Lower leg skin (tissue), 4 donors: ENCODE data around the gene ACYP2. TPM values are rescaled to one million over a fixed set of nuclear protein-coding genes. Genes with fewer than 3 reads are reported as not detected.
"Not testable (repeated sequence)": the region's sequence is repeated elsewhere in the genome, so short reads cannot be mapped to it uniquely, and the experiment has no call there.

Source experiments
- DNase-seq, 2 donors: peaks; one replicate each; pipeline ENCODE4 v3.0.0-alpha.2; 2019; ENCODE audit warnings: low spot score in 2 of 2
- H3K4me3 ChIP-seq: fragments of 200-600 bp; sonication (generic); 2 replicates; pipeline ENCODE4 v1.5.1; 2017; ENCODE audit warnings: mild to moderate bottlenecking, low read depth; ENCODE audit not compliant: poor library complexity, severe bottlenecking
- CTCF ChIP-seq, 3 donors: fragments of 450-650 bp; IDR thresholded peaks; one replicate each; pipeline ENCODE4 v1.5.1; 2016; ENCODE audit warnings: antibody characterized with exemption in 3 of 3, mild to moderate bottlenecking in 3 of 3, moderate library complexity in 2 of 3
- POLR2A ChIP-seq, 2 donors: fragments of 450-650 bp; IDR thresholded peaks; one replicate each; pipeline ENCODE4 v1.6.1; 2016 to 2017; ENCODE audit warnings: antibody characterized with exemption in 2 of 2, mild to moderate bottlenecking in 1 of 2, moderate library complexity in 1 of 2
- WGBS, 2 donors: methylation state at CpG; one replicate each; pipeline ENCODE4 v1.1.5; 2018; 5-methylcytosine and 5-hydroxymethylcytosine counted together
- intact Hi-C: fragments of 100-400 bp; cut with DNase I; formaldehyde crosslinking; loops from one replicate; pipeline ENCODE4 v1.15.0; 2023; ENCODE audit warnings: low total_unique reads
- total RNA-seq, 4 donors: library from RNA; depleted of rRNA; stranded (reverse); fragments of >200 nt; gene quantifications; one replicate each; pipeline ENCODE4 v1.1.0, GENCODE V29; 2016

ACYP2 gene
- total RNA-seq, 4 donors from 2014 or later, result 11.4 to 15.6 (median 12.5) TPM

DNA sequence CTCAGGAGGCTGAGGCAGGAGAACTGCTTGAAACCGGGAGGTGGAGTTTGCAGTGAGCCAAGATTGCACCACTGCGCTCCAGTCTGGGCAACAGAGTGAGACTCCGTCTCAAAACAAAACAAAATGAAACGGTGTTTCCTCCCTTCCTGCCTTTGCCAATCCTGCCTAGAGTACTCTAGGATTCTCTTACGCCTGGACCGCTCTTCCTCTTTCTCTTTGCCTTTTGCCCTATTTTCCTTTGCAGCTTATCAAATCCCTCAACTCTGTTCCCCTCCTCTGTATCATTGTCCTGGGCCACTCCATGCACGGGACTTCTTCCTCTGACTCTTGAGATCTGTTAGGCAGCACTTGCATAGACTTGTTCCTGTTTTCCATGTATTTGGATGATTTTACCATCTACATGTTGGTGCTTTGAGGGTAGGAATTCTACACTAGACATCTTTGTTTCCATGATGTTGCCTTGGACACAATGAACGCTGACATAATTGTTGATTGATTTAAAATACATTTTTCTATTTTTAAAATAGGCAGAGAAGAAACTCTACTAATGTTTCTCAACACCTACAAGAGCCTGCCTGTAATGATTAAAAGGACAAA, 24.8 kb upstream of the ACYP2 start:
- intact Hi-C loops, result no loop called here
- DNase-seq, result no peak
- no peak for TF ChIP-seq CTCF (IDR thresholded peaks at IDR 0.05)
- 45 to 51% methylated on average over 8 of the region's 8 CpGs for WGBS, 2 donors
- H3K4me3 ChIP-seq, result no peak overlapping the region

DNA sequence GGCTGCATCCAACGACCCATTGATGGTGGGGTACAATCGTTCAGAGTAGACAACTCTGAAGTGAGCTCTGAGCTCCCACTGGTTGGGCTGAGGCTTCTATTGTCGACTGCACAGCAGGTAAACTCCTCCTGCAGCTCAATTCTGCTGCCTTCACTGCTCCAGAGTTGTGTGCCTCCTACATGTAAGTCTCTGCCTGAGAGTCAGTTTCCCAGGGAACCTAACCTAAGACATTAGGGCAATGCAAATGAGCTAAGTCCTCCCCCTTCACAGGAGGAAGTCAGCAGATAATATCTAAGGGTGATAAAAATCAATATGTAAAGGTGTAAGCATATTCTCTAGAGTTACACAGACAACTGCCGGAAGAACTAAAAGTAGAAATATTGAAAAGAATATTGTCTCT, 22.5 kb upstream of the ACYP2 start:
- TF ChIP-seq CTCF (IDR thresholded peaks at IDR 0.05) (no peak), POLR2A (IDR thresholded peaks at IDR 0.05) (no peak)
- no peak for DNase-seq
- WGBS, 2 donors, result 47 to 63% methylated on average over 4 of the region's 4 CpGs
- intact Hi-C loops, result no loop called here
- H3K4me3 ChIP-seq, result no peak overlapping the region

DNA sequence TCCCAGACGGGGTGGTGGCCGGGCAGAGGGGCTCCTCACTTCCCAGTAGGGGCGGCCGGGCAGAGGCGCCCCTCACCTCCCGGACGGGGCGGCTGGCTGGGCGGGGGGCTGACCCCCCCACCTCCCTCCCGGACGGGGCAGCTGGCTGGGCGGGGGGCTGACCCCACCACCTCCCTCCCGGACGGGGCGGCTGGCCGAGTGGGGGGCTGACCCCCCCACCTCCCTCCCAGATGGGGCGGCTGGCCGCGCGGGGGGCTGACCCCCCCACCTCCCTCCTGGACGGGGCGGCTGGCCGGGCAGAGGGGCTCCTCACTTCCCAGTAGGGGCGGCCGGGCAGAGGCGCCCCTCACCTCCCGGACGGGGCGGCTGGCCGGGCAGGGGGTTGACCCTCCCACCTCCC, 20.0 kb upstream of the ACYP2 start:
- intact Hi-C loops, DNase-seq, H3K4me3 ChIP-seq: not testable (repeated sequence)
- WGBS, 2 donors, result 96 to 100% methylated on average over 7 to 11 of the region's 30 CpGs

DNA sequence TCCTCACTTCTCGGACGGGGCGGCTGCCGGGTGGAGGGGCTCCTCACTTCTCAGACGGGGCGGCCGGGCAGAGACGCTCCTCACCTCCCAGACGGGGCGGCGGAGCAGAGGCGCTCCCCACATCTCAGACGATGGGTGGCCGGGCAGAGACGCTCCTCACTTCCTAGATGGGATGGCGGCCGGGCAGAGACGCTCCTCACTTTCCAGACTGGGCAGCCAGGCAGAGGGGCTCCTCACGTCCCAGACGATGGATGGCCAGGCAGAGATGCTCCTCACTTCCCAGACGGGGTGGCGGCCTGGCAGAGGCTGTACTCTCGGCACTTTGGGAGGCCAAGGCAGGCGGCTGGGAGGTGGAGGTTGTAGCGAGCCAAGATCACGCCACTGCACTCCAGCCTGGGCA, 19.3 kb upstream of the ACYP2 start:
- H3K4me3 ChIP-seq, DNase-seq, intact Hi-C loops: not testable (repeated sequence)
- WGBS, 2 donors, result 93 to 99% methylated on average over 14 to 16 of the region's 26 CpGs

- no peak for TF ChIP-seq POLR2A (IDR thresholded peaks at IDR 0.05)
- no peak for TF ChIP-seq CTCF (IDR thresholded peaks at IDR 0.05)
- intact Hi-C loops, result no loop called here
- DNase-seq, result no peak
- H3K4me3 ChIP-seq, result no peak overlapping the region
Measured at GRCh38 chr2:54097124-54097523, 18.3 kb upstream of the ACYP2 start.

DNA sequence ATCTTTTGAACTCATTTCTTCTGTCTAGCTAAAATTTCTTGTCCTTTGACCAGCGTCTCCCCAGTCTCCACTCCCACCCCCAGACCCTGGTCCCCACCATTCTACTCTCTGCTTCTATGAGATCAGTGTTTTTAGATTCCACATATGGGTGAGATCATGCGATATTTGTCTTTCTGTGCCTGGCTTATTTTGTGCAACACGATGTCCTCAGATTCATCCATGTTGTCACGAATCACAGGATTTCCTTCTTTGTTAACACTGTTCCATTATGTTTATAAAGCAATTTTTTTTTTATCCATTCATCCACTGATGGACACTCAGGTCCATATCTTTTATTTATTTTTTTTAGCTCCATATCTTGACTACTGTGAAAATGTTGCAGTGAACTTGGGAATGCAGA, 16.0 kb upstream of the ACYP2 start:
- TF ChIP-seq CTCF (IDR thresholded peaks at IDR 0.05) (no peak), POLR2A (IDR thresholded peaks at IDR 0.05) (no peak)
- H3K4me3 ChIP-seq, result no peak overlapping the region
- DNase-seq, result no peak
- 84 to 98% methylated on average over 4 of the region's 4 CpGs for WGBS, 2 donors
- intact Hi-C loops, result no loop called here

DNA sequence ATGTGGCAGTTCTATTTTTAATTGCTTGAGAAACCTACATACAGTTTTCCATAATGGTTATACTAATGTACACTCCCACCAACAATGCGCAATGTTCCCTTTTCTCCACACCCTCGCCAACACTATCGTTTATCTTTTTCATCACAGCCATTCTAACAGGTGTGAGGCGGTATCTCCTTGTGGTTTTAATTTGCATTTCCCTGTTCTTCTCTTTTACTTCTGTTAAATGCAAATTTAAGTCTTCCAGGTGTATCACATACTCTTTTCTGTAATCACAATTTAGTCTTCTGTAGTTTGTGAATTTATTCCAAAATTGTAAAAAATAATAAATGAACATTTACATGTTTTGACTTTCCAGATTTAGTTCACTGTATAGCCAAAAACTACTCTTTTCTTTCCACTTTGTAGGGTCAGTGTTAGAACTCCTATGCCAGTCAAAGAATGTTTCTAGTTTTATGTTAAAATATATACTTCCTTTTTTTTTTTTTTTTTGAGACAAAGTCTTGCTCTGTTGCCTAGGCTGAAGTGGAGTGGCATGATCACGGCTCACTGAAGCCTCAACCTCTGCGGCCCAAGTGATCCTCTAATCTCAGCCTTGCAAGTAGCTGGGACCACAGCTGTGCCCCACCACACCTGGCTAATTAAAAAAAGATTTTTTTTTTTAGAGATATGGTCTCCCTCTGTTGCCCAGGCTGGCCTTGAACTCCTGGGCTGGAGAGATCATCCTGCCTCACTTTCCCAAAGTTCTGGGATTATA, 15.4 kb upstream of the ACYP2 start:
- 82 to 88% methylated on average over 6 of the region's 6 CpGs for WGBS, 2 donors
- intact Hi-C loops, result no loop called here

More for the DNA sequence above, 15.4 kb upstream of the ACYP2 start:
- no peak overlapping the region for H3K4me3 ChIP-seq
- no peak for DNase-seq
- TF ChIP-seq POLR2A (IDR thresholded peaks at IDR 0.05) (no peak), CTCF (IDR thresholded peaks at IDR 0.05) (no peak)
